Measurements from ENCODE around the gene DPEP1. TPM values are rescaled to one million over a fixed set of nuclear protein-coding genes. Genes with fewer than 3 reads are reported as not detected.

DPEP1 gene
- total RNA-seq, 1 donor from 2014 or later: not detected

DNA sequence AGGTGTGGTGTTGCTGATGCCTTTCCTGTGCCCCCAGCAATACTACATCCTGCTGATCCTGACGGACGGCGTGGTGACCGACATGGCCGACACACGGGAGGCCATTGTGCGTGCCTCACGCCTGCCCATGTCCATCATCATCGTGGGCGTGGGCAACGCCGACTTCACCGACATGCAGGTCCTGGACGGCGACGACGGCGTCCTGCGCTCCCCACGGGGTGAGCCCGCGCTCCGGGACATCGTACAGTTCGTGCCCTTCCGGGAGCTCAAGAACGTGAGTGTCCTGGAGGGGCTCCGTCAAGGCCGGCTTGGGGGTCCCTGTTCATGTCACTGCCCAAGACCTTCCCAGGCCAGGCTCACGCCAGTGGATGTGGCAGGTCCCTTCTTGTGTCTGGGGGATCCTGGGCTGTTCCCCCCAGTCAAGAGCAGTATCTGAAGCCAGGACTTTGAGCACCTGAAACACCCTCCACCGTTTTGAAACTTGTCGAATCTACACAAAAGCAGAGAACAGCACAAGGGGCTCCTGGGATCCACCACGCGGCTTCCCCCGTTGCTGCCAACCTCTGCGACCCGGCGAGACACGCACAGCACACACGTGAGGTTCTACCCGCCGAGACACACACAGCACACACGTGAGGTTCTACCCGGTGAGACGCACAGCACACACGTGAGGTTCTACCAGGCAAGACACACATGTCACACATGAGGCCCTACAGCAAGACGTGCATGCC is 17.9 kb upstream of the DPEP1 start:
- DNase-seq: no peak
- intact Hi-C loops (cut with micrococcal nuclease): no loop called here
- no peak for ATAC-seq

DNA sequence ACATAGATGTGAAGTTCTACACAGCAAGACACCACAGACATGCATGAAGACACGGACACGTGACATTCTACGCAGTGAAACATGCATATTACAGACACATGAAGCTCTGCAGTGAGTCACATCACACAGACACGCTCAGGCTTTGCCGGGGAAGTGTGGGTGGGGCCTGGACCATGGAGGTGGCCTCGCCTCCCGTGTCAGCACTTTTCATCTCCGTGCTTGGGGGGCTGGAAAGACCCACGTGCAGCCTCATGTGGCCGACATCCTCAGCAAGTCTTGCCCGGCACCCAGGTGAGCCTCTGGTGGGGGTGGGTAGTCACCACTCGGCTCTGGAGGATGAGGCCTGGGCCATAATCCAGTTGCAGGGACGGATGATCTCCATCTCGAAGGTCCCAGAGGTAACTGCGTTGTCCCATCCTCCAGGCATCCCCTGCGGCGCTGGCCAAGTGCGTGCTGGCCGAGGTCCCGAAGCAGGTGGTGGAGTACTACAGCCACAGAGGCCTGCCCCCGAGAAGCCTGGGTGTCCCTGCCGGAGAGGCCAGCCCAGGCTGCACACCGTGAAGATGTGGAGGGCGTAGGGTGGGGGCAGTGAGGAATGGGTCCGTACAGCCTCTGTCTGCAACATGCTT is 17.3 kb upstream of the DPEP1 start:
- intact Hi-C loops (cut with micrococcal nuclease): no loop called here
- ATAC-seq (no peak), DNase-seq (no peak)

DNA sequence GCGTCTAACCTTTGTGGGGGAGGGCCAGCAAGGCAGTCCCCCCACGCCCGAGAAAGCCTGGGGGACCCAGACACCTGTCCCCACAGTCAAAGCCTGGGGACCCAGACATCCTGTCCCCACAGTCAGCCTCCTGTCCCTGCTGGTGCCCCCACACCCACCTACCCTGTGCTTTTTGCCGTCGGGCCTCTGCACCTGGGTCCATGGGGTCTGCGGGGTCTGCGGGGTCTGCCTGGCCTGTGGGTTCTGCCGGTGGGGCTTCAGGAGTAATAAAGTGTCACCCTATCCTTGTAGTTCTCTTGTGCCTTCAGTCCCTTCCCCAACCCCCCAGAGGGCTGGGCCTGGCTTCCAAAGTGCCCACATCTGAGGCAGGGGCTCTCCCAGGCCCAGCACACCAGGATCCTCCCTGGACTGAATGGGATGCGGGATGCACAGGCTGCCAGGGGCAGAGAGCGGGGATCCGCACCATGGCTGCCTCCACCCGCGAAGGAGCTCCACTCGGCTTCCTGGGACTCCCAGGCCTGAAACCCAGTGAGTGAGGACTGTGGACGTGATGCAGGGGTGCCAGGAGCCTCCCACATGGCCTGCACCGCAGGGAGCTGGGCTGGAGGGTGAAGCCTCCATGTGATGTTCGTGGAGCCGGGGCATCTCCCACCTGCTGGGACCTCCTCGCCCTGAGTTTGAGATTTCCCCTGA is 16.3 kb upstream of the DPEP1 start:
- DNase-seq (no peak), ATAC-seq (no peak)
- intact Hi-C loops (cut with micrococcal nuclease): no loop called here

GRCh38 chr16:89598199-89598598 is 15.2 kb upstream of the DPEP1 start:
- intact Hi-C loops (cut with micrococcal nuclease): no loop called here
- ATAC-seq (no peak), DNase-seq (no peak)

DNA sequence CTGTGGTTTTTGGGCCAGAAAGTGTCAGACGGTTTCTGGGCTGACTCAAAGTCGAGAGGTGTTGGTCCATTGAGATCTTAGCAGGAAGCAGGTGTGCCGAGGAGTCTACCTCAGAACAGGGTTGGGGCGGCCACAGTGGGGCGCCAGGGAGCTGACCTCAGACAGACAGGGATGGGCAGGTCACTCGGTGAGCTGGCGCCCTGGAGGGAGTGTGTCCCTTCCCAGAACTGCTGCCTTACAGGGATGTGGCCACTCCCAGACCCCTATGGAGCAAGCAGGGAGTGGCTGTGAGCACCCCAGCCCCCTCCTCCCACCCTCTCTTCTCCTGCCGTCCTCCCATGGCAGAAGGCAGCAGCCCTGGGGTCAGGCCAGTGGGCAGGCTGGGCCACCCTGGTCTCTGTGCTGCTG is 14.0 kb upstream of the DPEP1 start:
- no peak for ATAC-seq
- intact Hi-C loops (cut with micrococcal nuclease): no loop called here
- no peak for DNase-seq

DNA sequence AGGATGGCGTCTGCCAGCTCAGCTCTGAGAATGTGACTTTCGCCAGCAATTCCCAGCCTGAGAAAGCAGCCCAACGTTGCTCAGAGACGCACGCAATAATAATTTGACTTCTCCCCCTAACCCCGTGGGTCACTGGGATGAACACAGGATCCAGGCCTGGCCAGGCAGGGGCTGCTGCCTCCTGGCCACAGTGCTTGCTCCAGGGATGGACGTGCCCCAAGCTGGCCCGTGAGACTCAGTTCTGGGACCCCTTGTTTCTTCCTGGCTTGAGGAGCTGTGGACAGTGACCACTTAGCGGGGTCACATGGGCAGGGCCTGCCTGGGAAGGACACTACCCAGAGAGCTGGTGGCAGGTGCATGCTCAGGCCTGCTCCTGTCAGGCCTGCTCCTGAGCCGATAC is 13.5 kb upstream of the DPEP1 start:
- DNase-seq (no peak), ATAC-seq (no peak)
- intact Hi-C loops (cut with micrococcal nuclease): no loop called here

- ATAC-seq (no peak), DNase-seq (no peak)
- intact Hi-C loops (cut with micrococcal nuclease): no loop called here
Measured at GRCh38 chr16:89600427-89600826, 13.0 kb upstream of the DPEP1 start.

GRCh38 chr16:89600956-89601355 is 12.5 kb upstream of the DPEP1 start:
- no peak for ATAC-seq

GRCh38 chr16:89601906-89602272 is 11.6 kb upstream of the DPEP1 start:
- intact Hi-C loops (cut with micrococcal nuclease): no loop called here
- no peak for DNase-seq
- ATAC-seq: no peak

More at GRCh38 chr16:89600956-89601355, 12.5 kb upstream of the DPEP1 start:
- DNase-seq: no peak
- intact Hi-C loops (cut with micrococcal nuclease): no loop called here

DNA sequence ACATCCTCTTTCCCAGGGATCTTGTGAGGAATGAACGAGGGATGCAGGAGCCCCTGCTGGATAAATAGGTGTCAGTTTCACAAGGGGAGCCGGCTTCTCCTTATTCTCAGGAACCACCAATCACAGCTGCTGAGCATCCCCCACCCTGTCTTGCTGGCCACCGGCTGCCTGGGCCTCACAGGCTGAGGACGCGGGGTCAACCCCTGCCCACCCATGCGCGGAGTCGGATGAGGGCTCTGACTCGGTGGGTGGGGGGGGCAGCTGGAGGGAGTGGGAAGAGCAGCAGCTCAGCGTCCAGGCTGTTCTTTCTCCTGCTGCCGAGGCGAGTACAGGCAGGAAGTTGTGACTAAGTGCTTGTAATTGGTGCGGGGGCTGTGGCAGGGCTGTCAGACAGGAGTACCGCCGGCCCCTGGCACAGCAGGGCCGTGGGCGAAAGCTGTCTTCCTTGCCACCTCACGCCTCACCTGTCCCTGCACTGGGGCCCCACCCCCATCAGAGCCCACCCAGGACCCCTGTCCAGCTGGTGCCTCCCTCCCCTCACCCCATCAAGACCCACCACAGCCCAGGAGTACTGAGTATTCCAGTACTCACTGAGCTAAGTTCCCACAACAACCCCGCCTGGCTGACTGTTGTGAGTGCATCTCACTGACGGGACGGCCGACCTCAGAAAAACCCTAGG is 11.0 kb upstream of the DPEP1 start:
- intact Hi-C loops (cut with micrococcal nuclease): no loop called here
- DNase-seq: no peak
- ATAC-seq: peak; percentile 12

- ATAC-seq (no peak), DNase-seq (no peak)
- intact Hi-C loops (cut with micrococcal nuclease): no loop called here
Measured at GRCh38 chr16:89602952-89603590, 10.4 kb upstream of the DPEP1 start.

DNA sequence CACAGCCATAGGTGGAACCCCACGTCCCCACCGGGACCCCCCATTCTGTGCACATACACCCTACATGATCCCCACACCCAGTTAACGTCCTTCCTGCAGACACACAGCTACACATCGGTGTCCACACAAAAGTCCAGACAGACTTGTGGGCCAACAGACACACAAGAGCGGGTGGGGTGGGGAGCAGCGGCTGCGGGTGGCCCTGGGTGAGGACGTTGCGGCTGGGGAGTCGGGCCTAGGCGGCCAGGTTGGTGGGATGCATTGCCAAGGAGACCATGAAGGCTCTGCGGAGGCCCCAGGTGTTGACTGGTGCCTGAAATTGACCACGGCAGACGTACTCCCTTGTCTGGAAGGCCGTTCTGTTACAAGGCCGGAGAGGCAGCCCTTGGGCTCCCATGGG is 8.7 kb upstream of the DPEP1 start:
- intact Hi-C loops (cut with micrococcal nuclease): no loop called here

GRCh38 chr16:89605186-89605970 is 8.1 kb upstream of the DPEP1 start:
- intact Hi-C loops (cut with micrococcal nuclease): no loop called here
- DNase-seq (no peak), ATAC-seq (no peak)

More for the DNA sequence above, 8.7 kb upstream of the DPEP1 start:
- no peak for ATAC-seq
- DNase-seq: no peak

DNA sequence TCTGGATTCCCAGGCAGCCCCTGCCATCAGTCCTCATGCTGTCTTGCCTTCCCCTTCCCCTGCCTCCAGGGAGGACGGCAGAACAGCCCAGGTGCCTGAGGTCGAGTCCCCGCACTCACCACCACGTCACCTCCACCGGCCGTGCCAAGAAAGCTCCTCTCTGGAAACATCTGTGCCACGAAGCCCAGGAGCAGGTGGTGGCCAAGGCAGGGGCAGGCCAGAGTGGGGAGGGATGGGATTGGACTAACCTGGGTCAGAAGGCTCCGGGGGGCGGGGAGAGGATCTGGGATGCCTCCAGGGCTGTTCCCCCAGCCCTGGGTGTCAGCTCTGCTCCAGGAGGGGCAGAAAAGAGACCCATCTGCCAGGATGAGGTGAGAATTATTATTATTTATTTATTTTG is 7.4 kb upstream of the DPEP1 start:
- intact Hi-C loops (cut with micrococcal nuclease): no loop called here
- DNase-seq: no peak
- ATAC-seq: no peak

GRCh38 chr16:89607453-89607852 is 6.0 kb upstream of the DPEP1 start:
- no peak for DNase-seq
- no peak for ATAC-seq
- intact Hi-C loops (cut with micrococcal nuclease): no loop called here

DNA sequence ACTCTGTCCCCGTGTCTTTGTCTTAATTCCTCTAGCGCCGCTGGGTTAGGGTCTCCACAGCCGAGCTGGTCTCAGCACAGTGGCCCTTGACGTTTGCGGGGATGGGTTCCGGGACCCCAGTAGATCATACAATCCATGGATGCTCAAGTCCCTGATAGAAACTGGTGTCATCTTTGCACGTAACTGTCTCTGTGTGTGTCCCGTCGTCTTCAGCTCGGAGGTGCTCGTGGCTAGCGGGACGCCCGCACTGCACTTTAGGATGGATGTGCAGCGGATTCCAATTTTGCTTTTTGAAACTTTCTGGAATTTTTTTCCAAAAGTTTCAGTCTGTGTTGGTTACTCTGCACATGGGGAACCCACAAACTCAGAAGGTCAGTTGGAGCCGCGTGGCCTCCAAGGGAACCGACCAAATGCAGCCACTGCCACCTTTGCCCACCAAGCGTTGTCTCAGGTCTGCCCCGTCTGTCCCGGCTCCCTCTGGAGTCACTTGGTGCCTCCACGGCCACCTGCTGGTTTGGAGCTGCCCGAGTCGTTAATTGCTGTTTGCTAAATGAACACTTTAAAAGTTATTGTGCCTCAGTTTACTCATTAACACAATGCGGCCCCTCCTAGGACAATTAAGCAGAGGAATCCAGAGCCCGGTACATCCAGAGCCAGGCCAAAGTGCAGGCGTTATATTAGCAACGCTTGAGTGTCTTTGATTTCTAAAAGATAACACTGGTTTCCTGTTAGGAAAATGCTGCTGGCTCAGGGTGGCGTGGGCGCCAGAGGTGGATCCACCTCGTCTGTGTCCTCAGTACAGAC is 5.3 kb upstream of the DPEP1 start:
- ATAC-seq (no peak), DNase-seq (no peak)
- intact Hi-C loops (cut with micrococcal nuclease): no loop called here

DNA sequence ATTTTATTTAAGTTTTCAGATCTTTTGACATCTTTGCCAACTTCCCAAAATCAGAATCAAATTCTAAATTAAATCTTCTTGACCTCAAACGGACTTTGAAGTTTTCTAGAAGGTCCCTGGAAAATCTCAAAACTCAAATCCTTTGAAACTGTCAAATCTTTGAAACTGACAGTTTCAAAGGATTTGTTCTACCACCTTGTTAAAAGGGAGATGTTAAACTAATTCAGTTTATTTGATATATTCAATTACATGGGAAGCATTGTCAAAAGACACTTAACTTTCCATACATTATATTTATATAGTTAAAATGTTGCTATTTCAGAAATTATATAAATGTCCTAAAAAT is 3.4 kb upstream of the DPEP1 start:
- no peak for ATAC-seq
- DNase-seq: no peak
- intact Hi-C loops (cut with micrococcal nuclease): no loop called here

All from left ventricle myocardium superior (tissue), 1 donor.